ENCODE results near the gene GLB1L2.
A peak's percentile ranks its signal among the peaks of the same experiment; 100 is the strongest.

GLB1L2 gene

DNA sequence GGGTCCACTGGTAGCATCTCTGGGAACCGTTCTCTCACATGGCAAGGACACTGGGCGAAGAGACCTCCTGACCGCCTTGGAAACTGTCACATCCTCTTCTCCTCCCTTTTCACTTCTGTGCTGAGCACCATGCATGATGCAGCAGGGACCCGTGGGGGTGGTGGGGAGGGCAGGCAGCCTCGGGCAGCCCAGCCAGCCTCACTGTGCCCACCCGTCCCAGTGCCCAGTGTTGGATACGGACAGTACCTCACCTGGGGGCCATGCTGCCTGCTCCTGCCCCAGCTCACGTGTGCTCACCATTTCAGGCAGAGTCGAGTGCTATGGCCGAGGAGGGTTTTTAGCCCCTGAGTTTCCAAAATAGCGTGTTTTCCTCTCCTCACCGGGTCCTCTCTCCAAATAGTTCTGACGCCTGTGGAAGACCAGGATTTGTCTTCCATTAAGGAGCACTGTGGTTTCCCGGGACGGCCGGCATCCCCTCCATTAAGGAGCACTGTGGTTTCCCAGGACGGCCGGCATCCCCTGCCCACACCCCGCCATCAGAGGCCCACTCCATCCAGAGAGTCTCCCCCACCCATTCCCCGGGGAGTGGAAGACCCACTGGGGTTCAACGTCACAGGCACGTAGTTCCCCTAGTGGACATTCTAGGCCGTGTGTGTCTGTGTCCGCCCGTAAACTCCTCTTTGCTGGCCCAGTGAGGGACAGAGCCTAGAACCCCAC, 57.8 kb downstream of the GLB1L2 start:
- DNase-seq: no peak

DNA sequence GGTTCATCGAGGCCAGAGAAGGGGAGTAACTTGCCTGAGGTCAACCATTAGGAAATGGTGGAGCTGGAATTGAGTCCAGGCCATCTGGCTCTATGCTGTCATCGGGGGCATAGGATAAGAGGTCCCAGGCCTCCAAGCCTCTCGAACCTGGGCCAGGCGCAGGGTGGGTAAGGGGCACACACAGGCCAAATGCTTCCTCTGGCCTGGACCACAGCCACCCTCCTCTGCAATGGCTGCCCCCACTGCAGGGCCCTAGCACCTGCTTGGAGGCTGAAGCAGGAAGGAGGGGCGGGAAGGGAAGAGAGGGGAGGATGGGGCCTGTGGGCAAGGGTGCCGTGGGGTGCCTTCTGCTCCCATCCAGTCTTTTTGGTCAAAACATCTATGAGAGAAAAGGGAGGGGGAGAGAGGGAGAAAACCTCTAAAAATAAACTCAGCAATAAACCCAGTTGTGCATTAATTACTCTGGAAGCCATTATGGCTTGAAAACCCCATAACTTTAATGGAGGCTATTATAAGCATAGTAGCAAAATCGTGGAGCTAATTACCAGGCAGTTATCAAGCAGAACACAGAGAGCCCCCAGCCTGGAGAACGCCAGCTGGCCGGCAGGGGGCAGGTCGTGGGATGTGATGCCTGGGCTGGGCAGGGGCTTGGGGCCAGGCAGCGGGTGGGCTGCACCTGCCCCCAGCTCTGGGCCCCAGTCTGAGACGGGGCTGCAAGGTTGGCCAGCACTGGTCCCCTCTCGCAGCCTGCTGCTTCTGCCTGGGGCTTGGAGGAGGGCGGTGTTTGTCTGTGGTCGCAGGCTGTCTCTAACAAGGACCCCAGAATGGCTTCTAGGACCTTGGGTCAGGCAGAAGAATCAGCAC, 59.1 kb downstream of the GLB1L2 start:
- DNase-seq: no peak

DNA sequence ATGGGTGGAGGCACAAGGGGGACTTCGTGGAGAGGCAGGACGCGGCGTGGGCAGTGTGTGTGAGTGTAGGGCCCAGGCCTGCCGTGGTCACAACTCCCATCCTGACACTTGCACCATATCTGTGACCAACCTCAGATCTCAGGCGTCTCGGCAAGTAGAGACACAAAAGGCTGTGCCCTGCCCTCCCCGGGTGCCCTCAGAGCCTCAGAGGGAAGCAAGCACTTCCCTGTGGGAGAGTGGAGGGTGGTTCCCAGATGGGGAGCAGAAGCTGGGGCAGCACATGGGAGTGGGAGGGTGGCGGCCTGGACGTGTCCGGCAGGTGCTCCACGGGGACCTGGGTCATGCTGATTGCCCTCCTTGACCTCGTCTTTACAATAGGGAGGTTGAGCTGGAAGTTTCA, 59.9 kb downstream of the GLB1L2 start:
- DNase-seq: no peak

DNA sequence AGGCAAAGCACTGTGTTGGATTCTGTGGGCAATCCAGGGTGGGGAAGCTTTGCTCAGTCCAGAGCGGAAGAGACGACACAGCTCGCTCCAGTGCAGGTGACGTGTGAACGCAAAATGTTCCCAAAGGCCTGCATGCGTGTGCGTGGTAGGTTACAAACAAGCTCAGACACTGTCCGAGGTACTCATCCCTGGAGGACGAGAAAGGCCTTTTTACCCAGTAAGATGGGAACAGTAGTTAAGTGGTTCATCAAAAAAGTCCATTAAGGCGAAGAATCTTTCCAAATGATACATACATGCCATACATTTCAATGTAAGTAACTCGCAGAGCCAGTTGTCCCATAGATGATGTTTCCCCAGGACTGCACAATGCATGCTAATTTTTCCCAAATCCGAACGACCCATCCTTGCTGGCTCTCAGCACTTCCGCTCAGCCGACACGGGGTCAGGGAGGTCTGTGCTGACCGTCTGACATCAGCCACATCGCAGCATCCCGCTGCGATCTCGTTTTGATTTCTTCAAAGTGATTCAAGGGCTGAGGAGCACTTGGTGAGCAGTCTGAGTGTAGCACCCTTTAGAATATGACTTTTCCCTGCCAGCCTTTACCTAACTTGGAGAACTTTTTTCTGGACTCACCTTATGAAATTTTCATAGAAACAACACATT, 61.3 kb downstream of the GLB1L2 start:
- no peak for DNase-seq

DNA sequence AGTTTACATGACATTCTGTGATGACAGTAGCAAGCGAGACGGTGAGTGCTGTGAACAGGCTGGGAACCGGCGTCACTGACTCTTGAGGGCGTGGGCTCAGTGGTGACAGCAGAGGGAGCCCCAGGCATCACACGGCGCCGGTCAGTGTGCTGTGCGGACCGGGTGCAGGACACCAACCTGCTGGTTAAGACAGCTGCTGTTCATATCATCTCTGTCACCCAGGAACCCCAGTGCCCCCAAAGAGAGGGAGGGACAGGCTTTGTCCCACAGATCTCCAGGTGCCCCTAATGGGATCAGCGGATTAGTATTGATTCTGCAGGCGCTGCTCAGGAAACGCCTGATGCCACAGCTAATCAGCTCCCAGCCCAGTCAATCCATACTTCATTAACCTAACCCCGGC, 61.9 kb downstream of the GLB1L2 start:
- DNase-seq: no peak

DNA sequence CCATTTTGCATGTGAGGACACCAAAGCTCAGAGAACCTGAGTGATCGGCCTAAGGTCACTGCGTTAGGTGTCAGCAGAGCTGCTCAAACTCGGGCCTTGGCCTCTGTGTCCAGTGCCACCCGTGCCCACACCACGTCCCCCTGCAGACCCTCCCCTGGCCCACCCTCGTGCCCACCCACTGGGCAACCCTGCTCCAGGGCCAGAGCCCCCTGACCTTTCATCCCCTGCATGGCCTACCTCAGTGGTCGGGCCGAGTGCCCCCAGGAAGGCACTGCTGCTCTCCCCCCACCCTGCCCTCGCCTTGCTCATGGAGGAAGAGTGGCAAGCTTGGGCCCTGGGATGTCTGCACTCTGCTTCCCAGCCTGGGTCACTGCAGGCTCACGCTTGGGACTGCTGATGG, 62.5 kb downstream of the GLB1L2 start:
- no peak for DNase-seq

DNA sequence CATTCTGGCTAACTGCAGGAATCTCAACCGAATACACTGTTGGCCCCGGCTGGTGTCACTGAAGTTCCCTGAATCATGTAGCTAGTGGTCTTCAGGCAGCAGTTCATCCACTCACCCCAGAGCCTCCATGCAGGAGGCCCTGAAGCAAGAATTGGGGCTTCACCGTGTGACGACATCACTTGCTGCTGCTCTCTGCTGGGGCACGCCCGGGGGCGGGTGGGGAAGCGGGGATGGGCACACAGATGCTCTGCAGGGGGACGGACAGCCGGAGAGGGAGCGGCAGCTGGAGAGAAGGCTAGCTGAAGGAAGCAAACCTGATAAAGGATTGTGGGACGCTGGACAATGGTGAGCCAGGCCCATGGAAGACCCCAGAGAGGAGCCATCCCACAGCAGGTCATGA, 63.2 kb downstream of the GLB1L2 start:
- no peak for DNase-seq

DNA sequence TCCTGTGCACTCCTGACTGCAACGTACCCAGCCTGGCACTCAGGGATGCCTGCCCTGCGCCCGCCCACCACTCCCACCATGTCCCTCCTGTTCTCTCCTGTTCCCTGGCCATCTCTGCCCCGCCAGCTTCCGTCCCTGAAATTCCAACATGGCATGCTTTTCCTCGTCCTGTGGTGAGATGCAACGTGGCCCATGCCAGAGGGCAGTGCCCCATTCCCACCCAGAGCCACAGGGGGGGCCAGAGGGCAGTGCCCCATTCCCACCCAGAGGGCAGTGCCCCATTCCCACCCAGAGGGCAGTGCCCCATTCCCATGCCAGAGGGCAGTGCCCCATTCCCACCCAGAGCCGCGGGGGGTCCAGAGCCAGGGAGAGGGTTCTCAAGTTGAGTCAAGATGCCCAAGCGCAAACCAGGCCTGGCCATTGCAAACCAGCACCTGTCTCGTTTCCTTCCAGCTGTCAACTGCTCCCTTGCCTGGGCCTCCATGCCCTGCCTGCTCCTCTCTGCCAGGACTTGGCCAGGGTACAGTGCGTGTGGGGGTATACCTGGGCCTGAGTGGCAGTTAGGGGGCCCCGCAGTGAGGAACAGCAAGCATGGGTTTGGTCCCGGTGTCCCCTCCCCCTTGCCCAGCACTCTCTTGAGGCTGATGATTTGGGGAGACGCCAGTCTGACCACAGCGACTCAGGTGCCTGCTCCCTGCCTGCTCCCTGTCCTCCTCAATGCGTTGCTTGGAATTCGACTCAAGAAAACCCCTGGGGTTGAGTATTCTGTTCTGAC, 65.7 kb downstream of the GLB1L2 start:
- DNase-seq: no peak

DNA sequence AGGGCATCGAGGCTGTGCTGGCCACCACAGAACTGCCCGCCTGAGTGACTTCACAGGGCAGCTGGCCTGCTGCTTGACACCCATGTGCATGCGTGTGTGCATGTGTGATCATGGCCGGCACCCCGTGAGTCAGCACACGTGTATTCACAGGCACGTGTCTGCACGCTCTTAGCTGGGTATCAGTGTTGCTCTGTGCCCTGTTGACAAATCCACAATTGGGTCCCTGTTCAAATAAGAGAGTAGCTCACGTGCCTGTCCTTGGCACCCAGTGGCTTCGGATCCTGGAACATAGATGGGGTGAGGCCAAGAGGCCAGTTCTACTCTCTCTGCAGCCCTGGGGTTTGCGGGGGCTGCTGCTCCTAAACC, 66.3 kb downstream of the GLB1L2 start:
- peak; percentile 74 for DNase-seq

DNA sequence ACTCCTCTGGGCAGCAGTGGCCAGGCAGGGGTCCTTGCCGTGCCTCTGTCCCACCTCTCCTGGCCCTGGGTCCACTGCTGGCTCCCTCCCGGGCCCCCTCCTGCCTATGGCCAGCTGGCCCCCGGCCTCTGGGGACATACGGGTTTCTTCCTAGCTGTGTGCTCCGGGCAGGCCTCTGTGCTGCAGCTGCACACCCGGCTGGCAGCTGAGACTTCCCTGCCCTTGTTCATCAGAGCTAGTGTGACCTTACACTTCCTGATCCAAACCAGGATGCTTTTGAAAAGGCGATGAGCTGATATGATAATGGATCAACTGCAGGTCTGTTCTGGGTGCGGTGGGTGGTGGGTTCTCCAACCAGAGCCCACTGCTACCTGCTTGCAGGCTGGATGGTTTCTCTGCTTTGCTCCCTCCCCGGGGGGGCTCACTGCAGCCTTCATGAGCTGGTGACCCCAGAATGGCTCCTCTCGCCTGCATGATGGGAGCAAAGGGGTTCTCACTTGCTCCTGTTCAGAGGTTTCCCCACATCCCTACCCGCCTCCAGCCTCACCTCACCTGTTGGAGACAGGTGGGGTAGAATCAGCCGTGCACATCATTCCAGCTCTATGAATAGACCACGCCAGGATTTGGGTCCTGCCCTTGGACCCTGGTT, 67.0 kb downstream of the GLB1L2 start:
- no peak for DNase-seq

DNA sequence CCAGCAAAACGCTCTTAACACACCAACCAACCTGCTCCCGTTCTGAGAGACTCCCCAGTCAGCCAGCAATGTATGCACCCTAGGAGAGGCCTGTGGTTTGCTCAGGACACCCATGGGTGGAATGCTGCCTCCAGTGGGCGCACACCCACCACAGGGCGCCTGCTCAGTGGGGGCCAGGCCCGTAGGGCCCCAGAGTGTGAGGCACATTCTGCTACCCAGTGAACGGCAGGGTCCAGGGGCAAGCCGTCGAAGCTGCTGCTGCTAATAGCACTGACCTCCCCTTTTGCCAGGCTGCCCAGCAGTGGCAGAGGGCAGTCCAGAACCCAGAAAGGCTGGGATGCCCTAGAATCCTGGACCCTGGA, 67.5 kb downstream of the GLB1L2 start:
- DNase-seq: no peak

DNA sequence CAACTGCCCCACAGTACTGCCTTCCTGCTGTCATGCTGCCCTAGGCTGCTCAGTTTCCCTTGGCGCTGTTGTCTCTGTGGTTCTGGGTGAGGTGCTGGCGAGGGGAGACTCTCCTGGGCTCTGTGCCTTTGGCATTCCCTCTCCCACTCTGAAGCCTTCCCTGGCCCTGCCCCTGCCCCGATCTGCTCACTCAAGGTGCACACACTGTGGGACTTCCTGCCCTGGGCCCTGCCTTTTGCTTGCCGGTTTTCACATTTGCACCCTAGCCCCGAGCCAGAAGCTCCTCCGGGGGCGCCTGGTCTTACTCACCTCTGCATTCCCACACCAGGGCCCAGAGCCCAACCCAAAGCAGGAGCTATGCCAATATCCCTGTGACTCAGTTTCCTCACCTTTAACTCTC, 68.2 kb downstream of the GLB1L2 start:
- no peak for DNase-seq

DNA sequence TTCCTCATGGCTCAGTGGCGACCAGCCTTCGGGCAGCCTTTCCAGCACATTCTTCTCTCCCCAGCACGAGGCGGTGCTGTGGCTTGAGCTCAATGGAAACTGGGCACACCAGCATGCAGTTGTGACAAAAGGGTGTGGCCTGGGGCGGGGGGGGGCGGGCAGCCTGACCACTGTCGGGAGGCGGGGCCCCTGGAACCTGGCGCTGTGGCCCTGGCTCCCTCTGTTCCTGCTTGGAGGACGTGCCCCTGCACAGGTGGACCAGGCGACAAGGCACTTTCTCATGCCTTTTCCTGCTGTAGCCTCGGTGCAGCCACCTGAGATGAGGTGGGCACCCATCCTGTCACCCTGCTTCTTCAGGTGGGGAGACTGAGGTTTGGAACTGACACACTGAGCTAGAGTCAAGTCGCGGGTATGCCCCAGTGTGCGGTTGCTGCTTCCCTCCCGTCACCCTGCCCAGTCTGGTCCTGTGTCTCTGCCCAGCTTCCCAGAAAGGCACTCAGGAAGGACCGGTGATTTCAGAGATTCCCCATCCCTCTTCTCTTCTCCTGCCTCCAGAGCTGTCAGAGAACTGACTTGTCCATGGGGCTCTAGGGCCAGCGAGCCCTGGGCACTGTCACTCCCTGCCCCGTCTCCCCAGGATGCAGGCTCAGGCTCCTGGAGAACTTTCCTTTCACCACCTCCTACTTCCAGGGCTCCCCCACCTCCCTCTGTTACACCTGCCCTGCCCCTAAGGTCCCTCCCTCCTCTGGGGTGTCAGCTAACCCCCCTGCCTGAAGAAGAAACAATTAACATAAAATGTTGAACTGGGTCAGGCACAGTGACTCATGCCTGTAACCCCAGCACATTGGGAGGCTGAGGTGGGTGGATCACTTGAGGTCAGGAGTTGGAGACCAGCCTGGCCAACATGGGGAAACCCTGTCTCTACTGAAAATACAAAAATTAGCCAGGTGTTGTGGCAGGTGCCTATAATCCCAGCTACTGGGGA, 70.3 kb downstream of the GLB1L2 start:
- DNase-seq: no peak

DNA sequence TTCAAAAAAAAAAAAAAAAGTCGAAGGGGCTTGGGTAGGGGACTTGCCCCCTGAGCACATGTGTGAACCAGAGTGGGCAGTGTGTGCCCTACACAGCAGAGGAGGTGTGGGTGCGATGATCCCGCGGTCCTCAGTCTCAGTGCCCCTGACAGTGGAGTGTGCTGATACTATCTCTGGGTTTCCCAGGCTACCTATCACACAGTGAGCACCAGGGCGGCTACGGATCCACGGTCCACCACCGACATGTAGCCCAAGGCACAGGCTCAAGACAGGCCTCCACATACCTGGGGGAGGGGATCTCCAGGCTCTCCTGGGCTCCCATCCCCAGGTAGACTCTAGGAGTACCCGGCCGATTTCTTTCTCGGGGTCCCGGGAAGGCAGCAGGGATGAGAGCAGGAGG, 71.1 kb downstream of the GLB1L2 start:
- DNase-seq: no peak

DNA sequence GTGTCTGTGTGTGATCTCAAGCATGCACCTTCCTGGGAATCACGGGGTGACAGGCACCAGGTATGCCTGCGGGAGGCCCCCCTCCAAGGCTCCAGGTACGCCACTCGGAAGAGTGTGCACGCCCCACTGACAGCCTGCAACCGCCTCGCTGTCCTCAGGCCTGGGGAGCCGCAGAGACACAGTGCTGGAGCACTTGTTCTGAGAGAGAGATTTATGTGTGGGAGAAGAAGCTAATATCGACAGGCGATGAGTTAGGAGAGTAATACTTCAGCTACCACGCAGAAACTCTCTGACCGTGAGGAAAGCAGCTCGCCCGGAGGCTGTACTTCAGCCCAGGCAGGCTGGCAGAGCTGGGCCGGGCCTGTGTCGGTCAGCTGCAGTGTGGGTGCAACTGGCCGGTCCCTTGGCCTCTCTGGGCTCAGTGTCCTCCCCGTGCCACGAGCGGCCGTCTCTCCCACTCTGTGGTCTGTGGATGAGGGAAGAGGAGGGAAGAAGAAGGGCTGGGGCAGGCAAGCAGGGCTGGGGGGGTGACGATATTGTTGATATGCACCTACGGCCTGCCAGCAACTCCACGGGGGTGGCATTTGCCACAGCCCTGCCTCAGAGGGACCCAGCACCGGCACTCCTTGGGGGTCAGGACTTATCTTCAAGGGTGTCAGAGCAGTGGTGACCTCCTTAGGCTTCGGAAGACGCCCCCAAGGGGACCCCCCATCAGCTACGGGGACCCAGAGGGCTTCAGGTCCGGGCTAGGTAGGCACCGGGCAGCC, 73.0 kb downstream of the GLB1L2 start:
- DNase-seq: no peak

DNA sequence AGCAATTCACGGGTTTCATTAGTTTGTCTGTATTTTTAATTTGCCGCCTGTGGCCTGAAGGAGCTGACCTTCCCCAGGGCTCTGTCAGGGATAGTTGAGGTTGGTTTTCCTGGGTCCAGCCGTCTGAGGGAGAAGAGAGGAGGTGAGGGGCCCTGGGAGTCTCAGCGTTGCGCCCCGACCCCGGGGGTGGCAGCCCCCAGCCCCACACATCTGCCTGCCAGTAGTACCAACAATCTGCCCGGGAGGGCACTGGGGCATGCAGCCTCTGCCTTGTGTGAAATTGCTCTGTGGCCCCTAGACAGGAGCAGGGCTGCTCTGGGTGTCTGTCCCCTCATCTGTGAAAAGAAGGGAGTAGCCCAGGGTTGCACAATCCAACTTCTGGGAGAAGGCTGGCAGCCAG, 73.6 kb downstream of the GLB1L2 start:
- no peak for DNase-seq

DNA sequence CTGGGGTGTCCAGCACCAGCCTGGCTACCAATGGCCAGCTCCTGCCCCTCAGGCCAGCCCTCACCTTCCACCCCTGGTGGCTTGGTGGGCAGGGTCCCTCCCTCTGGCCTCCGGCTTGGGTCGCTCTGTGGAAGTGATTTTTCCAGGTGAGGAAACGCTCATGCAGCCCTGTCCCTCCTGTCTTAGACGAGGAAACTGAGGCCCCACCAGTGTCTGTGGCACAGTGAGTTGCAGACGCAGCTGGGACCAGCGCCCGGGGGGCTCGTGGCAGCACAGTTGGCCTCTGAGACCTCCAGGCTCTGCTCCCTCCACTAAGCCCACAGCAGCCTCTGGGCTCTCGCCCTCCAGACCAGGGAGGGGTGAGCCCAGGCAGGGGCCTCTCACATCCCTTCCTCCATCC, 74.1 kb downstream of the GLB1L2 start:
- no peak for DNase-seq

DNA sequence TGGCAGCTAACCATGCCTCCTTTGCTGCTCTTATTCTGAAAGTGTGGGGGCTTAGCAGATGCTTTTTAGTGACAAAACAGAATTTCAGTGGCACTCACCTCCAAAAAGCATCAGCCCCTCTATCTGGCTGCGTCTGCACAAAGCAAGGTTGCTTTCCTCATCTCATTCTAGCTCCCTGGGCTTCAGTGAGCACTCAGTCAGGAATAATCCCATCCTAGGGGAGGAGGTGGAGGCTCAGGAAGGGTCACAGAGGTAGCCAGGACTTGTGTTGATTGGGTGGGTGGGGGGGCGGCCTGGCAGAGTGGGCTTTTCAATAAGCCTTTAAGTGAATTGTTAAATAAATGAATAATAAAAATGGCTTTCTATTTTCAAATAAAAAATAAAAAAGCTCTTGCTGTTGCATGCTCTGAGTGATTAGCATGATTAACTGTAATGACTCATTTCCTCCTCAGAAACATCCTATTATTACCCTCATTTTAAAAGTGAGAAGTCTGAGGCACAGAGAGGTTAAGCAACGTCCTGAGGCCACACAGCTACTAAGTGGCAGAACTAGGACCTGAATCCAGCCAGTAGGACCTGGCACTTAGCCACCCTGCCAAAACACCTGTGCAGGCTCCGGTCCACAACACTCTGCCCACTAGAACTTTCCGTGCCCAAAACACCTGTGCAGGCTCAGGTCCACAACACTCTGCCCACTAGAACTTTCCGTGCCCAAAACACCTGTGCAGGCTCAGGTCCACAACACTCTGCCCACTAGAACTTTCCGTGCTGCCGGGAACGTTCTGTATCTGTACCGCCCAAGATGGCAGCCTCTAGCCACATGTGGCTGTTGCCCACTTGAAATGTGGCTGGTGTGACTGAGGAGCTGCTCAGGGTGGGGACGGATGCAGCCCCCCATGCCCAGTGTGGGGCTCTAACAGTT, 74.7 kb downstream of the GLB1L2 start:
- DNase-seq: no peak

DNA sequence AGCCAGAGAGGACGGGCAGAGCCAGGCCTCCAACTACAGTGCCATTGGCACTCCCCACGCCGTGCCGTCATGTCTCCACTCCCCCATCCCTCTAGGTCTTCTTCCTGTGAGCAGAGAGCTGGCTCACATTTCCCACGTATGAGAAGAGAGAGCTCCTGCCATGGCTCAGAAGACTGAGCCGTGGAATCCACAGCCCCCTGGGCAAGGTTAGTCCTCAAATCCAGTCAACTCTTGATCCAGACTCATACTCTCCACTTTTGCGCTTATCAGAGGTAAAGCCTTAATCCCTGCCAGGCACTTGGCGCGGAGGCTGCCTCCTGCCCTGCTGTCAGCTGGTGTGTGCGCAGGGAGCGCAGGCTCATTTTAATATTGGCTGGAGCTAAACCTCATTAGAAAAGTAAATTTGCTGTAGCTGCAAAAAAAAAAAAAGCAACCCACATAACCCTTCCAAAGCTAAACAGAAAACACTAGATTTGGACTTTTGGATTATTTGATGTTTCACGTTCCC, 75.6 kb downstream of the GLB1L2 start:
- no peak for DNase-seq

Data from NCI-H774 (cell line).